ENCODE measurements around the gene CGB7.
"Not testable (repeated sequence)": the region's sequence is repeated elsewhere in the genome, so short reads cannot be mapped to it uniquely, and the experiment has no call there.

Gene CGB7

DNA sequence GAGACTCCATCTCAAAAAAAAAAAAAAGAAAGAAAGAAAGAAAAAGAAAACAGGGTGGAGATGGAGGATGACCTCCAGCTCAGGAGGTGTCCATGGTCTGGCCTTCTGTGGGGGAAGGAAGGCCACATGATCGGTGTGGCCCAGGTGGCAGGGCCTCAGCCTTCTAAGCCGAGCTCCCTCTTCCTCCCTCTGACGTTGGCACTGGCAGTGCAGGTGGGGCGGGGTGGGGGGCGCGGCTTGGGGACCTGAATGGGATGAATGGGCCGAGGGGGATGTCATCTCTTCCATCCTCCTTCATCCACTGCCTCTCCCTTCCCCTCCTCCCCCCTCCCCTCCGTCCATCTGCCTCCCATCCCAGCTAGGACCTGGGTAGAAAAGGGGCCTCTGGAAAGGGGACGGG lies 17.8 kb downstream of the CGB7 start:
- not testable (repeated sequence) for DNase-seq

DNA sequence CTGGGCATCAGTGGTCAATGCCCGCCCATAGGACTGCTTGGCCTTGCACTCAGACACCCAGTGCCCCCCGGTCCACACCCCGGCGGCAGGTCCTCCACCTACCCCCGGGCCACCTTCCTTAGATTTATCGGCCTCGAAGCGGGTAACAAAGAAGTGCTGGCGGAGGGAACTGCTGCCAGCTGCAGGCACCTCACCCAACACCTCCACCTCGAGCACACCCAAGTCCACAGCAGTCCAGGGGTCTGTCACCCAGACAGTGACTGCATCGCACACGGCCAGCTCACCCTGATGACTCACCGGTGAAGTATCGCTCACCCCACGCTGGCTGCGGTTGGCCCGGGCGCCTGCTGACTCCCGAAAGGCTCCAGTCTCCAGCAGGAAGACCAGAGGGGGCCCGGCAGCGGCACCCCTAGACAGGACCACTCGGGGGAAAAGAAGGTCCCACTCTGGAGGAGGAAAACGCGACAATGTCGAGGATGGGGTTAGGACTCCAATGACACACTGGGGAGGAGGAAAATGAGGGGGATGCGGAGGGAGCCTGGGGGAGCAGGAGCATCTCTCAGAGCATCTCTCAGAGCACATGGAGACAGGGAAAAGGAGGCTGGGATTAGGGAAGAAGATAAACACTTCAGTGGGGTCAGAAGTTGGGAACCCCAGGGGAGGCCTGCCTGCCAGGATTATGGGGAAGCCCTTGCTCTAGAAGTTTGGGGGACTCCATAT lies 18.8 kb downstream of the CGB7 start:
- not testable (repeated sequence) for DNase-seq

DNA sequence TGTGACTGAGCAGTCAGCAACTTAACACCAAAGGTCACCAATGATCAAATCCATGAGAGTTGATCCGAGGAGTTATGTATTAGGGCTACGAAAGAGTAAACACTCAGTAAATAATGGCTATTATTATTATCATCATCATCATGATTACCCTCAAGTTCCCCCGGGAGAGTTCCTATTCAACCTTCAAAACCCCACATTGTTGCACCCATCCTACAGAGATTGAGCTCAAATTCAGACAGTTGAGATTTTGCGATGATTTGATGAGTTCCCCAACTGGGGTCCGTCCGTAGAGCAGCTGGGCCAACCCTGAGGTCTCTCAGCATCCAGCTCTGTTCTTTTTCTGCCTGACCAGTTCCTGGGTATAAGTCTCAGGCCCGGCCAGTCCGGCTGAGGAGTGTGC lies 19.4 kb downstream of the CGB7 start:
- DNase-seq, result not testable (repeated sequence)

DNA sequence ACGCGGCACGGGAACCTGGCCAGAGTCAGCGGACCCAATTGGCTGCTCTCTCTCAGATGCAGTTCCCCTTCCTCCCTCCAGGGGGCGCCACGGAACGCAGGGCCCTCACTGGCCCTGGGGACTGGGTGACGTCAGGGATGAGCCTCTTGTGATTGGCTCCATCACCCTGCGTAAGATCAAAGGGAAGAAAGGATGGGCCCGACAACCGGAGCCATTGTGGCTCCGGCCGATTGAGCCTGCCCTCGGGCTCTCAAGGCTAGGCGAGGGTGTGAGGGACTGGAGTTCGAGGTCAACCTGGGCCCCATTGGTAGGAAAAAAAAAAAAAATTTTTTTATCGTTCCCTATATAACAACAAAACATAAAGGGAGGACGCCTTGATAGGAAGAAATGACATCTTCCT lies 20.7 kb downstream of the CGB7 start, which contains the start of gene CGB1:
TSS of gene CGB1 (minus strand) at position 81 of the 400 bp plus-strand sequence. CDS start 184 bp downstream, outside the sequence.
- not testable (repeated sequence) for DNase-seq

DNA sequence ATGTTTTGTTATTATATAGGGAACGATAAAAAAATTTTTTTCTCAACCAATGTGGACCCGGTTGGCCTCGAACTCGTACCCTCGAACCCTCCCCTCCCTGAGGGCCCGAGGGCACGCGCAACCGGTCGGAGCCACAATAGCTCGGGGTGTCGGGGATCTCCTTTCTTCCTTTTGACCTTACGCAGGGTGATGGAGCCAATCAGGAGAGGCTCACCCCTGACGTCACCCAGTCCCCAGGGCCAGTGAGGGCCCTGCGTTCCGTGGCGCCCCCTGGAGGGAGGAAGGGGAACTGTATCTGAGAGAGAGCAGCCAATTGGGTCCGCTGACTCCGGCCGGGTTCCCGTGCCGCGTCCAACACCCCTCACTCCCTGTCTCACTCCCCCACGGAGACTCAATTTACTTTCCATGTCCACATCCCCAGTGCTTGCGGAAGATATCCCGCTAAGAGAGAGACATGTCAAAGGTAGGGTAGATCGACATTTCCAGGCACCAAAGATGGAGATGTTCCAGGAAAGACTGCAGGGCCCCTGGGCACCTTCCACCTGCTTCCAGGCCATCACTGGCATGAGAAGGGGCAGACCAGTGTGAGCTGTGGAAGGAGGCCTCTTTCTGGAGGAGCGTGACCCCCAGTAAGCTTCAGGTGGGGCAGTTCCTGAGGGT lies 25.8 kb downstream of the CGB7 start, which contains the start of gene CGB2:
TSS of gene CGB2 (plus strand) at position 249 of the 660 bp plus-strand sequence. CDS start at position 455, 206 bp downstream.
- not testable (repeated sequence) for DNase-seq

DNA sequence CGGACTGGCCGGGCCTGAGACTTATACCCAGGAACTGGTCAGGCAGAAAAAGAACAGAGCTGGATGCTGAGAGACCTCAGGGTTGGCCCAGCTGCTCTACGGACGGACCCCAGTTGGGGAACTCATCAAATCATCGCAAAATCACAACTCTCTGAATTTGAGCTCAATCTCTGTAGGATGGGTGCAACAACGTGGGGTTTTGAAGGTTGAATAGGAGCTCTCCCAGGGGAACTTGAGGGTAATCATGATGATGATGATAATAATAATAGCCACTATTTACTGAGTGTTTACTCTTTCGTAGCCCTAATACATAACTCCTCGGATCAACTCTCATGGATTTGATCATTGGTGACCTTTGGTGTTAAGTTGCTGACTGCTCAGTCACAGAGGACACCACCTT lies 27.2 kb downstream of the CGB7 start:
- DNase-seq, result not testable (repeated sequence)

DNA sequence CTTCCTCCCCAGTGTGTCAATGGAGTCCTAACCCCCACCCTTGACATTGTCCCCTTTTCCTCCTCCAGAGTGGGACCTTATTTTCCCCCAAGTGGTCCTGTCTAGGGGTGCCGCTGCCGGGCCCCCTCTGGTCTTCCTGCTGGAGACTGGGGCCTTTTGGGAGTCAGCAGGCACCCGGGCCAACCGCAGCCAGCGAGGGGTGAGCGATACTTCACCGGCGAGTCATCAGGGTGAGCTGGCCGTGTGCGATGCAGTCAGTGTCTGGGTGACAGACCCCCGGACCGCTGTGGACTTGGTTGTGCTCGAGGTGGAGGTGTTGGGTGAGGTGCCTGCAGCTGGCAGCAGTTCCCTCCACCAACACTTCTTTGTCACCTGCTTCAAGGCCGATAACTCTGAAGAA lies 27.8 kb downstream of the CGB7 start:
- not testable (repeated sequence) for DNase-seq

DNA sequence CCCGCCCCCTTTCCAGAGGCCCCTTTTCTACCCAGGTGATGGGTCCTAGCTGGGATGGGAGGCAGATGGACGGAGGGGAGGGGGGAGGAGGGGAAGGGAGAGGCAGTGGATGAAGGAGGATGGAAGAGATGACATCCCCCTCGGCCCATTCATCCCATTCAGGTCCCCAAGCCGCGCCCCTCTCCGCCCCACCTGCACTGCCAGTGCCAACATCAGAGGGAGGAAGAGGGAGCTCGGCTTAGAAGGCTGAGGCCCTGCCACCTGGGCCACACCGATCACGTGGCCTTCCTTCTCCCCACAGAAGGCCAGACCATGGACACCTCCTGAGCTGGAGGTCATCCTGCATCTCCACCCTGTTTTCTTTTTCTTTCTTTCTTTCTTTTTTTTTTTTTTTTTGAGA lies 28.9 kb downstream of the CGB7 start:
- not testable (repeated sequence) for DNase-seq

DNA sequence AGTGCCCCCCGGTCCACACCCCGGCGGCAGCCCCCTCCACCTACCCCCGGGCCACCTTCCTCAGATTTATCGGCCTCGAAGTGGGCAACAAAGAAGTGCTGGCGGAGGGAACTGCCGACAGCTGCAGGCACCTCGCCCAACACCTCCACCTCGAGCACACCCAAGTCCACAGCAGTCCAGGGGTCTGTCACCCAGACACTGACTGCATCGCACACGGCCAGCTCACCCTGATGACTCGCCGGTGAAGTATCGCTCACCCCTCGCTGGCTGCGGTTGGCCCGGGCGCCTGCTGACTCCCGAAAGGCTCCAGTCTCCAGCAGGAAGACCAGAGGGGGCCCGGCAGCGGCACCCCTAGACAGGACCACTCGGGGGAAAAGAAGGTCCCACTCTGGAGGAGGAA lies 31.9 kb downstream of the CGB7 start:
- DNase-seq, result not testable (repeated sequence)

DNA sequence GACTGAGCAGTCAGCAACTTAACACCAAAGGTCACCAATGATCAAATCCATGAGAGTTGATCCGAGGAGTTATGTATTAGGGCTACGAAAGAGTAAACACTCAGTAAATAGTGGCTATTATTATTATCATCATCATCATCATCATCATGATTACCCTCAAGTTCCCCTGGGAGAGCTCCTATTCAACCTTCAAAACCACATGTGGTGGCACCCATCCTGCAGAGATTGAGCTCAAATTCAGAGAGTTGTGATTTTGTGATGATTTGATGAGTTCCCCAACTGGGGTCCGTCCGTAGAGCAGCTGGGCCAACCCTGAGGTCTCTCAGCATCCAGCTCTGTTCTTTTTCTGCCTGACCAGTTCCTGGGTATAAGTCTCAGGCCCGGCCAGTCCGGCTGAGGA lies 32.5 kb downstream of the CGB7 start:
- DNase-seq, result not testable (repeated sequence)

DNA sequence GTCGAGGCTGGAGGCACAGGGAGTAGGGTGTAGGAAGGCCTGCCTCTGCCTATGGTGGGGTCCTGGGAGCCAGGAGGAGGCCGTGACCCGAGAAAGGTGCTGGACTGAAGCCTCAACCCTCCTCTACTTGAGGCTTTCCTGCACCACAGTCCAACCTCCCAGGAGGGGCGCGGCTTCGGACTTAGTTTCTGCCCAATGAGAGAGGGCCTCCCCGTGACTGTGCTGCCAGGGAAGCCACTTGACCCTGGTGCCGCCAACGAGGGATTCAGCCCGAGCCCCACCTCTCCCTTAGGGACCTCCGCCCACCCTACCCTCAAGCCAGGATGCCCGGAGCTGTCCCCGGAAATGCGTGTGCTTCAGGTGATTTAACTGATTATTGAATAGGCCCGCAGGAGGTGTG lies 33.3 kb downstream of the CGB7 start, which contains the start of gene CGB3:
TSS of gene CGB3 (minus strand) at position 101 of the 400 bp plus-strand sequence. CDS start 362 bp downstream, outside the sequence.
- DNase-seq, result not testable (repeated sequence)

DNA sequence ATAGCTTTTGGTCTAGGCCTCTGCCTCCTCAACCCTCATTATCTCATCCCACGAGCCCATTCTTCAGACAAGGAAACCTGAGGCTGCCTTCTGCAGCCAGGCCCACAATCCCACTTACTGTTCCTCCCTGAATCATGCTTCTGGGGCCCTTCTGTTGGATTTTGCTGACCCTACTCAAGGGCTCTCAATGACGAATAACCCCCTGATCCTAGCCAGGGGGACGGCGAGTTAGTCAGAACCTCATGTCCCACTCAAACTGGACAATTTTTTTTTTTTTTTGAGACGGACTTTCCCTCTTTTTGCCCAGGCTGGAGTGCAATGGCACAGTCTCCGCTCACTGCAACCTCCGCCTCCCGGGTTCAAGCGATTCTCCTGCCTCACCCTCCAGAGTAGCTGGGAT lies 35.4 kb downstream of the CGB7 start:
- no peak for DNase-seq

DNA sequence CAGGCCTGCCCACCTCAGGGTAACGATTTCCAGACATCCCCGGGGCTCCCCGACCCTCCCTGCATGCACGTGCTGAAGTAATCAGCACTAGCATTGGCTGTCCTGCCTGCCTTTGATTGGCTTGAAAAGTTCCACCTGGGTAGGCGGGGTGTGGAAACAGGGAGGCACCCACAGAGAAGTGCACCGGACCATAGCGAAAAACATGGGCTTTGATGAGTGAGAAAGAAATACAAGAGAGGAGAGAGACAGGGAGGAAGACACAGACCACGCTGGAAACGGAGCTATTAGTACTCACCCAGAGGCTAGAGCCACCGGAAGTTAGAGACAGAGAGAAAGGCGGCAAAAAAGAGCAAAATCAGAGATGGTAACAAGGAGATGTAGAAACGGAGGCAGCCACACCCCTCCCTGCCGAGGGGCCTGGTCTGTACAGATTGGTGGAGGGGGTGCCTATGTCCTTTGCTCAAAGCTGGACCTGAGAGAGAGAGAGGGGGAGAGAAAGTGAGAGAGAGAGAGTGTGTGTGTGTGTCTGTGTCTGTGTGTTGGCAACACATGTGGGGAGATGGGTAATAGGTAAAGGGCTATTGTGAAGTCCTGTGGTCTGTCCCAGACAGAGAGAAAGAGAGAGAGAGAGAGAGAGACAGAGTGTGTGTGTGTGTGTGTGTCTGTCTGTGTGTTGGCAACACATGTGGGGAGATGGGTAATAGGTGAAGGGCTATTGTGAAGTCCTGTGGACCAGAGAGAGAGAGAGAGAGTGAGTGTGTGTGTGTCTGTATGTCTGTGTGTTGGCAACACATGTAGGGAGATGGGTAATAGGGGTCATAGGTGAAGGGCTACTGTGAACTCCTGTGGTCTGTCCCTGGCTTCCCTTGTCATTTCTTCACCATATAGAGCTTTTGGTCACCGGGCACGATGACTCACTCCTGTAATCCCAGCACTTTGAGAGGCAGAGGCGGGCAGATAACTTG lies 36.3 kb downstream of the CGB7 start:
- DNase-seq, result peak; percentile 30

DNA sequence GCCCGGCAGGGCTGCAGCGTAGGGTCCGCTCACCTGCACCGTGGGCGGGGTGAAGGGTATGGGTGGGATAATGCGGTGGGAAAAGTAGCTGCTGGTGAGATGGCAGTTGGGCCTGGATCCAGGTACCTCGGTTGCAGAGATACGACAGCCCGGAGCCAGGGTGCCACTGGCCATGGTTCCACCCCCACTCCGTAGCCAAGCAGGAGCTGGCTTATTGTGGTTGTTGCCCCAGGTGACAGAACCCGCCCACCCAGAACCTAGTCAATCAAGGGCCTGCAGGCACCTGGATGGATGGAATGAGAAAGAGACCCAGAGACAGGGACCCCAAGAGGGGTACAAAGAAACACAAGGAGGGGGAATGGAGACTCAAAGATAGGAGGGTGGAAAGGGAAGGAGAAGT lies 37.2 kb downstream of the CGB7 start:
- DNase-seq, result no peak

DNA sequence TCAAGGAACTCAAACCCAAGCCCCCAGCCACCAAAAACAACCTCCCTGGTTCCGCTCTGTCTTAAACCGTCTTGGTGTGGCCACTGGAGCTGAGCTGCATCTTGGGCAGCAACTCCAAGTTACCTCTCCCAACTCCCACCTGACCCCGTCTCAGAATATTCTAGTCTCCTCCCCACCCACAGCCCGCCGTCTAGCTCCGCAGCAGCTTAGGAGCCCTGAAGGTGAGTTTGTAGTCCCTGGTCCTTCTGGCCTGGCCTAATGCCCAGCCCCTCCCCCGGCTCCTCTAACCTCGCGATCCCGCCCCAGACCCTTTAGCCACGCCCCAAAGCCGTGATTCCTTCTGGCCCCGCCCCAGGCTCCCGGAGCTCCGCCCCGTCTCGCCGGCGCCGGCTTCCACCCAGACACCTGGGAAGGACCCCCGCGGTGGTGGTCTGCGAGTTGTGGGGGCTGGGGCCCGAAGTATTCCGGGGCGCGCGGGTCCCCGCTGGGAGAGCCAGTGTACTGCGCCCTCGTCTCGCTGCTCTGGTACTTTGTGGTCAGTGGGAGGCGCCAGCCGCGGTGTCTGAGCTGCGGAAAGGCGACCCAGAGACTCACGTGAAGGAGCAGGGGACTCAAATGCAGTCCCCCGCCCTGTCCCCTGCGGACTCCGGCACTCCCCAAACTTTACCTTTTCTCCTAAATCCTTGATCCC lies 38.2 kb downstream of the CGB7 start:
- peak; percentile 57 for DNase-seq

DNA sequence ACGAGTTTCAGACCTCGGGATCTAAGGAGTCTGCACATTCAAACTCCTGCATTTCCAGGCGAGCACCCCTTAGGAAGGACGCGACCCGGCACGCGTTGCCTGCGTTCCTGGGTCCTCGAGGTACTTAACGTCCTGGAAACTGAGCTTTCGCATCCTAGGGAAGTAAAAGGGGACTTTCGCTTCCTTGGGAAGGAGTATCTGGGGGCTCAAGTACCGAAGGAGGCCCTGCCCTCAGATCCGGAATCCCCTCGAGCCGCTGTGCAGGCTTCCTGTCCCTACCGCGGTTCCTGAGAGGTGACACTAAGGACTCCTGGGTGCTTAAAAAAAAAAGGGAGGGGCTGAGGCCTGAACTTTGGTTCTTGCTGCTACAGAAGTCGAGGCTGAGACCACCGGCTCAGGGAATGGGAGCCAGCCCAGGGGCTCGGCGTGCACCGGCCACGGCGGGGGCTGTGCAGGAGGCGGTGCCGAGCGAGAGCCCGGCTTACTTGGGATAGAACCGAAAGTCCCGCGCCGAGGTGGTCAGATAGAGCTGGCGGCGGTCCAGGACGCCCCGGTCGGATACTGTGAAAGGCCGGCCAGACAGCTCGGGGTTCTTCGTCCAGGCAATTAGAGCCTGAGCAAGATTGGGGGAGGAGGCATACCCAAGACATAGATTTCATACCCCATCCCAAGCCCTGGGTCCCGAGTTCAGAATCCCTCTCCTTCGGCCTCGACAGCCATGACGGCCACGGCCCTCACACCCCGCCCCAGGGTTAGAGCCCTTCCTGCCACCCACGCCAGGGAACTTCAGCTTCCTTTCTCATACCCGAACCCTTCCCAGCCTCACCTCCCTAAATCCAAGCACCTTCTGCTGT lies 38.9 kb downstream of the CGB7 start:
- DNase-seq, result peak; percentile 46

DNA sequence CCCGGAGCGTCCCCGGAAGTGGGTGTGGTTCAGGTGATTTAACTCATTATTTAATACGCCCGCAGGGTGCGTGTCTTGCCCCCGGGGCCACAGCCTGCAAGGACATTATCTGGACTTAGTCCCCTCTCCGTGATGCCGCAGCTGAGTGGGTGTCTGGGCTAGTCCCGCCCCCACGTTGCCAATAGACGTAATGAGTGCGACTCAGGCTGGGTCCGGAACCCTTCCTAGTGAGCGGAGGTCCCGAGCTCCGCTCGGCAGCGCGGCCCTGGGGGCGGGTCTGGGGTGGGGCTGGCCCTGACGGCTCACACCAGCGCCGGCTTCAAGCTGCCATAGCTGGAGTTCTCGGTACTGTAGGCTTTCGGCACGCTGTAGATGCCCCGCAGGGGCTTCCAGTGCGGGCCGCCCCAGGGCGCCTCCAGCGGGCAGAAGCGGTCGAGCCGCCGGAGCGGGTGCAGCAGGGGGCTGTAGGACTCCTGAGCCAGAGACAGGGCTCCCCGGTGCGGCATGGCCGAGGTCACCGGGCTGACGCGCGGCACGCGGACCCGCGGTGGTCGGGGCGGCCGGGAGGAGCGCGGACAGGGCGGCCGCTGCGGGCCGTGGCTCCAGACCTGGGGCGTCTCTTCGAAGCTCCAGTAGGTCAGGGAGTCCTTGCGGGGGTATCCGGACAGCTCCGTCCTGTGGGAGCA lies 39.7 kb downstream of the CGB7 start:
- peak; percentile 73 for DNase-seq

DNA sequence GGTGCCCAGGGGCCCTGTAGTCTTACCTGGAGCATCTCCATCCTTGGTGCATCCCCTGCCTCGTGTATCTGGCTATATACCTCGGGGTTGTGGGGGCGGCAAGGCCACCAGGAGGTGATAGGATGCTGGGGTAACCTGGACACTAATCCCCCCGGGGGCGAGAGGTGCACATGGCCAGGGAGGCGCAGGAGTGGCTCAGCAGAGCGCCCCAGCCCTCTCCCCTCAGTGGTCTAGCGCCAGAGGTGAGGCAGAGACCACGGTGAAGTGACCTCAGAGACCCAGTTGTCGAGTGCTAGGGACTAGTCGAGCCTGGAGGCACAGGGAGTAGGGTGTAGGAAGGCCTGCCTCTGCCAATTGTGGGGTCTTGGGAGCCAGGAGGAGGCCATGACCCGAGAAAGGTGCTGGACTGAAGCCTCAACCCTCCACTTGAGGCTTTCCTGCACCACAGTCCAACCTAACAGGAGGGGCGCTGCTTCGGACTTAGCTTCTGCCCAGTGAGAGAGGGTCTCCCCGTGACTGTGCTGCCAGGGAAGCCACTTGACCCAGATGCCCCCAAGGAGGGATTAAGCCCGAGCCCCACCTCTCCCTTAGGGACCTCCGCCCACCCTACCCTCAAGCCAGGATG lies 40.4 kb downstream of the CGB7 start, which contains the start of gene LHB:
TSS of gene LHB (minus strand) at position 51 of the 625 bp plus-strand sequence. CDS start at position 41, 10 bp downstream.
- DNase-seq, result no peak

DNA sequence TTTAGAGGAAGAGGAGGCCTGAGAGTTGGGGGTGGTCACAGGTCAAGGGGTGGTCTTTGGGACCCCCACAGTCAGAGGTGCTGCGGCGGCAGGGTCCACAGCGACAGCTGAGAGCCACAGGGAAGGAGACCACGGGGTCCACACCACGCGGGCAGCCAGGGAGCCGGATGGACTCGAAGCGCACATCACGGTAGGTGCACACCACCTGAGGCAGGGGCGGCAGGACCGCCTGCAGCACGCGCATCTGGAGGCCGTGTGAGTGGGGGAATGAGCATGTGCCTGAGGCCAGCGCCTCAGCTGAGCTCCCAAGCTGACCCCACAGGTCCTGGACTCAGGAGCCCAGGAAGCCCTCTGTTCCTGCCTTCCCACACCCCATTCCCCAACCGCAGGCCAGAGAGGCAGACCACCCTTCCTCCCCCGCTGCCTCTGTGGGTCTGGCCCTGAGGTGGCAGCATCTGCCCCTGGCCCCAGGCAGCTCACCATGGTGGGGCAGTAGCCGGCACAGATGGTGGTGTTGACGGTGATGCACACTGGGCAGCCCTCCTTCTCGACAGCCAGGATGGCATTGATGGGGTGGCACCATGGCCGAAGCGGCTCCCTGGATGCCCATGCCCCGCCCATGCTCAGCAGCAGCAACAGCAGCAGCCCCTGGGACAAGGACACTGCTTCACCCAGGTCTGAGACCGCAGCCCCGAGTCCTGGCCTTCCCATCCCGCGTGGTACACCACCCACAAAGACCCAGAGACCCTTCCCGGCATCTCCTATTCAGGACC lies 41.3 kb downstream of the CGB7 start:
- no peak for DNase-seq

All from right kidney (tissue), 1 donor.